ENCODE data around the gene AGTR1.

Gene AGTR1

DNA sequence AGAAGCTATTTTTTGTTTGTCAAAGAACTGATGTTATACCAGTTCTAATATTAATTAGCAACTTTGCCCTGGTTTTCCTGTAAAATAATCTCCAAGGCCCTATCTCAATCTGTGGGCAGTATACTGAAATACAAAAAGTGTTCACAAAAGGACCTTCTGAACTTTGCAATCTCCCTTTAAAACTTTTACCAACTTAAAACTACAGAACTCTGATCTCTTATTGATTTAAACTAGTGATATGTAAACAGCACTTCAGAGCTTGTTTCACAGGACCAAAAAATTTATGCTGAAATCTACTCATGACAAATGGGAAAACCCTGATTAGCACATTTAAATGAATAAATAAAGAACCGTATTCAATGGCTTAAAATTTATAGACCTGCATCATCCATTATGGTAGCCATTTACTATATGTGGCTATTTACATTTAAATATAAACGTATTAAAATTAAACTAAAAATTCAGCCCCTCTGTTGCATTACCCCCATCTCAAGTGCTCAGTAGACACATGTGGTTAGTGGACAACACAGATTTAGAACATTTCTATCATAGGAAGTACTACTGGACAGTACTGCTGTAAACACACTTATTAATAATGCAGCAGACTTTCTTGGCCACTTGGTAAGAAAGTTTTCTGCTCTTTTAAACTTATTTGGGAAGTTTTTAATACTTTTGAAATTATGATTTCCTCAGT, 12.0 kb downstream of the AGTR1 start:
- CTCF ChIA-PET: no interaction called here

GRCh38 chr3:148710665-148711064, 13.0 kb downstream of the AGTR1 start:
- ChIA-PET CTCF (interaction anchor here (0.9 kb wide), 1 partner anchor 31 kb away, joined by 3 read pairs; no protein-coding TSS in a partner anchor), POLR2A (no interaction called here)
- Histone ChIP-seq H3K4me3 (ENCODE audit: control insufficient read depth in 1 of 7, extremely low read depth in 1 of 7, insufficient read depth in 4 of 7, low read depth in 2 of 7, low read length in 6 of 7) (no peak overlapping the region), H3K9me3 (ENCODE audit: control extremely low read depth in 1 of 5, control insufficient read depth in 4 of 5, insufficient read depth in 2 of 5, low read depth in 1 of 5, low read length in 4 of 5) (no peaks in the 10 kb centered on the region), H3K27me3 (replicated peaks in 2 of 5; ENCODE audit: control insufficient read depth in 4 of 5, insufficient read depth in 5 of 5, low read length in 4 of 5) (peaks cover 0 to 7% (median 5%) of the 10 kb centered on the region in 5 experiments), H3K36me3 (ENCODE audit: control insufficient read depth in 4 of 4, insufficient read depth in 4 of 4, low read length in 3 of 4) (no peaks in the 10 kb centered on the region), H3K27ac (ENCODE audit: insufficient read depth in 1 of 2, low read depth in 1 of 2, low read length in 2 of 2, poor library complexity in 1 of 2, severe bottlenecking in 2 of 2) (no peak overlapping the region), H3K4me1 (ENCODE audit: control extremely low read depth in 1 of 4, control insufficient read depth in 4 of 4, insufficient read depth in 4 of 4, low read length in 3 of 4) (peaks cover 0 to 17% (median 2%) of the 10 kb centered on the region in 4 experiments)
- WGBS (ENCODE audit: insufficient coverage): 100% methylated on average over 1 of the region's 2 CpGs
- DNase-seq: no peak

More for the DNA sequence above, 12.0 kb downstream of the AGTR1 start:
- Histone ChIP-seq H3K9me3 (ENCODE audit: control extremely low read depth in 1 of 5, control insufficient read depth in 4 of 5, insufficient read depth in 2 of 5, low read depth in 1 of 5, low read length in 4 of 5) (no peaks in the 10 kb centered on the region), H3K36me3 (ENCODE audit: control insufficient read depth in 4 of 4, insufficient read depth in 4 of 4, low read length in 3 of 4) (no peaks in the 10 kb centered on the region), H3K27ac (ENCODE audit: insufficient read depth in 1 of 2, low read depth in 1 of 2, low read length in 2 of 2, poor library complexity in 1 of 2, severe bottlenecking in 2 of 2) (no peak overlapping the region), H3K4me1 (ENCODE audit: control extremely low read depth in 1 of 4, control insufficient read depth in 4 of 4, insufficient read depth in 4 of 4, low read length in 3 of 4) (peaks cover 0 to 17% (median 2%) of the 10 kb centered on the region in 4 experiments), H3K27me3 (replicated peaks in 2 of 5; ENCODE audit: control insufficient read depth in 4 of 5, insufficient read depth in 5 of 5, low read length in 4 of 5) (peaks cover 0 to 8% (median 5%) of the 10 kb centered on the region in 5 experiments), H3K4me3 (ENCODE audit: control insufficient read depth in 1 of 7, extremely low read depth in 1 of 7, insufficient read depth in 4 of 7, low read depth in 2 of 7, low read length in 6 of 7) (no peak overlapping the region)
- no peak for DNase-seq
- POLR2A ChIA-PET: no interaction called here
- WGBS (ENCODE audit: insufficient coverage): no CpG with 5 or more reads among the region's 2 CpGs

DNA sequence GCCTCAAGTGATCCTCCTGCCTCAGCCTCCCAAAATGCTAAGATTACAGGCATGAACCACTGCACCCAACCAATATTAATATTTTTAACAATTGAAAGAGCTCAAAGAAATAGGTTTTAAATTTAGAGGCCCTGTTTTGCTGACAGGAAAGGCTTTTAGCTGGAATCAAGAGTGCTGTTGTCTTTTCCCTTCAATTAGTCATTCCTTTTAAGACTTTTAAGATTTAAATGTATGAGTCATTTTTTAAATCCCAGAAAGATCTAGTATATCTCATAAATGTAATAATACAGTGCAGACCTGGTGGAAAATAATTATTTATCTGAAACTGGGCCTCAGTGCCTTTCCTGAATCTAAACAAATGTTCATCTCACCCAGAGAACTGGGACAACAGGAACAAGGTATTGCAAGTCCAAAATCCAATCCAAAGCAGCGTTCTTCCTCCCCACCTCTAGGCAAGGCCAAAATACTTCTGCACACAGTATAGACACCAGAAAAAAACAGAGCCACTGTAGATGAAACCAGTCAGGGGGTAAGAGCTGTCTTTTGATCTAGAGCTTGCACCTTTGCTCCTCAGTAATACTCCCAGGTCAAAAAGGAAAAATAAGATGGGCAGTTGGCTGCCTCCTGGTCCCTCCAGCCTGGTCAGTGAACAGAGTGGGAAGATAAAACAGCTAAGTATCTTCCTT, 14.4 kb downstream of the AGTR1 start:
- CTCF ChIA-PET: interaction anchor here (1.2 kb wide), 1 partner anchor 8 kb away, joined by 3 read pairs; no protein-coding TSS in a partner anchor
- no peaks in the 10 kb centered on the region for H3K36me3 ChIP-seq (ENCODE audit: control insufficient read depth in 4 of 4, insufficient read depth in 4 of 4, low read length in 3 of 4)
- no peak for DNase-seq
- no peaks in the 10 kb centered on the region for H3K9me3 ChIP-seq (ENCODE audit: control extremely low read depth in 1 of 5, control insufficient read depth in 4 of 5, insufficient read depth in 2 of 5, low read depth in 1 of 5, low read length in 4 of 5)
- POLR2A ChIA-PET: no interaction called here
- H3K4me1 ChIP-seq (ENCODE audit: control extremely low read depth in 1 of 4, control insufficient read depth in 4 of 4, insufficient read depth in 4 of 4, low read length in 3 of 4): peaks cover 0 to 16% (median 2%) of the 10 kb centered on the region in 4 experiments
- H3K4me3 ChIP-seq (ENCODE audit: control insufficient read depth in 1 of 7, extremely low read depth in 1 of 7, insufficient read depth in 4 of 7, low read depth in 2 of 7, low read length in 6 of 7): no peak overlapping the region
- H3K27ac ChIP-seq (ENCODE audit: insufficient read depth in 1 of 2, low read depth in 1 of 2, low read length in 2 of 2, poor library complexity in 1 of 2, severe bottlenecking in 2 of 2): no peak overlapping the region
- no CpG with 5 or more reads among the region's 1 CpG for WGBS (ENCODE audit: insufficient coverage)
- peaks cover 0 to 7% (median 2%) of the 10 kb centered on the region in 5 experiments for H3K27me3 ChIP-seq (replicated peaks in 2 of 5; ENCODE audit: control insufficient read depth in 4 of 5, insufficient read depth in 5 of 5, low read length in 4 of 5)

DNA sequence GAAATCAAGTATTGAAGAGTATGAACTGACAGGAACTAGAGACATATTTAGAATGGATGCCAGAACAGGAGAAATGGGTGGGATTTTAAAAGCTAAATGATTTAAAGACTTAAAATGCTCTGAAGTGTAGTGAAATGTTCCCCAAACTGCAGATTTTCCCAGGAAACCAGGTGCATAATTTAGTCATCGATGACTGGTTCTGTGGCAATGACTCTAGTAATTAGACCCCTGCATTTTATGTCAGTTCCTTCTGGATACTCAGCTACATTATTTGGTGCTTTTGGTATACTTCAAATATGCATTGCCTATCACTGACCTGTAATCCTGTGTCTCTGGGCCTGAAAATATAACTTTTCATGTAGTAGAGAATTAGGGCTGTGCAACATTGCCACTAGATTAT, 16.8 kb downstream of the AGTR1 start:
- Histone ChIP-seq H3K36me3 (ENCODE audit: control insufficient read depth in 4 of 4, insufficient read depth in 4 of 4, low read length in 3 of 4) (no peaks in the 10 kb centered on the region), H3K4me1 (ENCODE audit: control extremely low read depth in 1 of 4, control insufficient read depth in 4 of 4, insufficient read depth in 4 of 4, low read length in 3 of 4) (no peaks in the 10 kb centered on the region), H3K4me3 (ENCODE audit: control insufficient read depth in 1 of 7, extremely low read depth in 1 of 7, insufficient read depth in 4 of 7, low read depth in 2 of 7, low read length in 6 of 7) (no peak overlapping the region), H3K9me3 (ENCODE audit: control extremely low read depth in 1 of 5, control insufficient read depth in 4 of 5, insufficient read depth in 2 of 5, low read depth in 1 of 5, low read length in 4 of 5) (no peaks in the 10 kb centered on the region), H3K27me3 (replicated peaks in 2 of 5; ENCODE audit: control insufficient read depth in 4 of 5, insufficient read depth in 5 of 5, low read length in 4 of 5) (no peaks in the 10 kb centered on the region), H3K27ac (ENCODE audit: insufficient read depth in 1 of 2, low read depth in 1 of 2, low read length in 2 of 2, poor library complexity in 1 of 2, severe bottlenecking in 2 of 2) (no peak overlapping the region)
- DNase-seq: no peak
- CTCF ChIA-PET: no interaction called here
- POLR2A ChIA-PET: no interaction called here
- 100% methylated on average over 1 of the region's 1 CpG for WGBS (ENCODE audit: insufficient coverage)

GRCh38 chr3:148716657-148717056, 19.0 kb downstream of the AGTR1 start:
- Histone ChIP-seq H3K36me3 (ENCODE audit: control insufficient read depth in 4 of 4, insufficient read depth in 4 of 4, low read length in 3 of 4) (no peaks in the 10 kb centered on the region), H3K9me3 (ENCODE audit: control extremely low read depth in 1 of 5, control insufficient read depth in 4 of 5, insufficient read depth in 2 of 5, low read depth in 1 of 5, low read length in 4 of 5) (no peaks in the 10 kb centered on the region), H3K27me3 (replicated peaks in 2 of 5; ENCODE audit: control insufficient read depth in 4 of 5, insufficient read depth in 5 of 5, low read length in 4 of 5) (peaks cover 0 to 3% (median 0%) of the 10 kb centered on the region in 5 experiments), H3K4me3 (ENCODE audit: control insufficient read depth in 1 of 7, extremely low read depth in 1 of 7, insufficient read depth in 4 of 7, low read depth in 2 of 7, low read length in 6 of 7) (no peak overlapping the region), H3K27ac (ENCODE audit: insufficient read depth in 1 of 2, low read depth in 1 of 2, low read length in 2 of 2, poor library complexity in 1 of 2, severe bottlenecking in 2 of 2) (no peak overlapping the region), H3K4me1 (ENCODE audit: control extremely low read depth in 1 of 4, control insufficient read depth in 4 of 4, insufficient read depth in 4 of 4, low read length in 3 of 4) (no peaks in the 10 kb centered on the region)
- peak in 1 of 3 donors; percentile 6 for DNase-seq
- no CpG with 5 or more reads among the region's 1 CpG for WGBS (ENCODE audit: insufficient coverage)
- POLR2A ChIA-PET: no interaction called here
- CTCF ChIA-PET: interaction anchor here (1.3 kb wide), 1 partner anchor 15 kb away, joined by 4 read pairs; no protein-coding TSS in a partner anchor

GRCh38 chr3:148717885-148718561, 20.3 kb downstream of the AGTR1 start:
- Histone ChIP-seq H3K36me3 (ENCODE audit: control insufficient read depth in 4 of 4, insufficient read depth in 4 of 4, low read length in 3 of 4) (no peaks in the 10 kb centered on the region), H3K27ac (ENCODE audit: insufficient read depth in 1 of 2, low read depth in 1 of 2, low read length in 2 of 2, poor library complexity in 1 of 2, severe bottlenecking in 2 of 2) (no peak overlapping the region), H3K27me3 (replicated peaks in 2 of 5; ENCODE audit: control insufficient read depth in 4 of 5, insufficient read depth in 5 of 5, low read length in 4 of 5) (peaks cover 0 to 3% (median 0%) of the 10 kb centered on the region in 5 experiments), H3K4me1 (ENCODE audit: control extremely low read depth in 1 of 4, control insufficient read depth in 4 of 4, insufficient read depth in 4 of 4, low read length in 3 of 4) (no peaks in the 10 kb centered on the region), H3K4me3 (ENCODE audit: control insufficient read depth in 1 of 7, extremely low read depth in 1 of 7, insufficient read depth in 4 of 7, low read depth in 2 of 7, low read length in 6 of 7) (no peak overlapping the region), H3K9me3 (ENCODE audit: control extremely low read depth in 1 of 5, control insufficient read depth in 4 of 5, insufficient read depth in 2 of 5, low read depth in 1 of 5, low read length in 4 of 5) (no peaks in the 10 kb centered on the region)
- POLR2A ChIA-PET: no interaction called here
- no peak for DNase-seq
- WGBS (ENCODE audit: insufficient coverage): 67% methylated on average over 1 of the region's 3 CpGs
- CTCF ChIA-PET: interaction anchor here (1.3 kb wide), 1 partner anchor 13 kb away, joined by 4 read pairs; no protein-coding TSS in a partner anchor

Data from common myeloid progenitor, CD34-positive (primary cell).